PC-9 (cell line): Measurements from ENCODE around the gene UNC5CL. TPM values are rescaled to one million over a fixed set of nuclear protein-coding genes. Genes with fewer than 3 reads are reported as not detected.

Experiments used
- BruUV-seq: library from RNA; stranded (reverse); fragments of 400-500 nt; replicated peaks from 2 replicates; lab custom pipeline; 2021; lab: Mats Ljungman, UMichigan
- CTCF ChIA-PET: fragments of 300-600 bp; sonication (Branson Sonifier 250); formaldehyde crosslinking; loops from one replicate; lab custom pipeline; 2022; ENCODE audit warnings: antibody characterized with exemption; lab: Charles Lee
- POLR2A ChIA-PET: fragments of 300-600 bp; sonication (Branson Sonifier 250); formaldehyde crosslinking; loops from one replicate; lab custom pipeline; 2022; ENCODE audit warnings: antibody characterized with exemption; ENCODE audit not compliant: unreplicated experiment; lab: Charles Lee
- DNase-seq, 2 experiments: peaks; one replicate each; pipeline versions ENCODE4 v3.0.0 to v3.0.0-alpha.2; 2015 to 2022; ENCODE audit warnings: mixed read lengths in 1 of 2
- H2AFZ ChIP-seq: fragments of 200-600 bp; sonication (generic); 2 replicates; pipeline ENCODE4 v1.8.1; 2017; ENCODE audit warnings: antibody characterized with exemption
- H3F3A ChIP-seq: fragments of 200-600 bp; sonication (generic); 2 replicates; pipeline ENCODE4 v1.8.1; 2017; ENCODE audit warnings: antibody characterized with exemption, mild to moderate bottlenecking, low read depth; ENCODE audit not compliant: insufficient read depth
- H3K27ac ChIP-seq: fragments of 200-600 bp; sonication (generic); 2 replicates; pipeline ENCODE4 v1.6.1; 2016; ENCODE audit warnings: mixed run types
- H3K27me3 ChIP-seq: fragments of 200-600 bp; sonication (generic); 2 replicates; pipeline ENCODE4 v1.6.1; 2016; ENCODE audit warnings: low read depth, mixed run types; ENCODE audit not compliant: insufficient read depth
- H3K36me3 ChIP-seq: fragments of 200-600 bp; sonication (generic); 2 replicates; pipeline ENCODE4 v1.6.1; 2016; ENCODE audit warnings: low read depth, mixed run types
- H3K4me1 ChIP-seq: fragments of 200-600 bp; sonication (generic); replicated peaks from 2 replicates; pipeline ENCODE4 v1.6.1; 2016; ENCODE audit warnings: mixed run types; ENCODE audit not compliant: insufficient read depth
- H3K4me2 ChIP-seq: fragments of 200-600 bp; sonication (generic); 2 replicates; pipeline ENCODE4 v1.6.1; 2017; ENCODE audit warnings: mixed run types
- H3K4me3 ChIP-seq: fragments of 200-600 bp; sonication (generic); 2 replicates; pipeline ENCODE4 v1.6.1; 2016; ENCODE audit warnings: mixed run types
- H3K79me2 ChIP-seq: fragments of 200-600 bp; sonication (generic); 2 replicates; pipeline ENCODE4 v1.6.1; 2017; ENCODE audit warnings: low read depth, mixed run types
- H3K9me2 ChIP-seq: fragments of 200-600 bp; sonication (generic); 2 replicates; pipeline ENCODE4 v1.8.1; 2017; ENCODE audit warnings: mild to moderate bottlenecking; ENCODE audit not compliant: insufficient read depth
- H3K9me3 ChIP-seq: fragments of 200-600 bp; sonication (generic); 2 replicates; pipeline ENCODE4 v1.8.1; 2016; ENCODE audit warnings: low read depth; ENCODE audit not compliant: insufficient read depth
- H4K20me1 ChIP-seq: fragments of 200-600 bp; sonication (generic); 2 replicates; pipeline ENCODE4 v1.8.1; 2017; ENCODE audit not compliant: insufficient read depth
- EZH2 ChIP-seq: fragments of 200-600 bp; sonication (generic); IDR thresholded peaks from 2 replicates; pipeline ENCODE4 v1.8.0; 2017; ENCODE audit warnings: antibody characterized with exemption, low read depth
- intact Hi-C: fragments of 100-400 bp; cut with micrococcal nuclease; formaldehyde crosslinking; loops from one replicate; pipeline ENCODE4 v1.10.0; 2022; ENCODE audit not compliant: unreplicated experiment
- total RNA-seq: library from RNA; stranded (reverse); gene quantifications from 2 replicates; pipeline ENCODE4 v1.2.3, GENCODE V29; 2021
- TF ChIP-seq, protein P1 (sequence below): fragments of 200-600 bp; sonication (generic); conservative IDR thresholded peaks from 2 replicates; pipeline ENCODE4 v1.6.1; 2017; ENCODE audit warnings: mixed run types, antibody characterized with exemption, mild to moderate bottlenecking, moderate library complexity

The UNC5CL gene
- total RNA-seq, 1 experiment from 2014 or later: 1.7 TPM

GRCh38 chr6:40990301-40990700 lies 48.7 kb downstream of the UNC5CL start:
- DNase-seq: no peak
- Histone ChIP-seq H4K20me1 (no peaks in the 10 kb centered on the region), H3K9me2 (no peaks in the 10 kb centered on the region), H3K4me3 (no peak overlapping the region), H3K4me1 (no peaks in the 10 kb centered on the region), H3K27ac (no peak overlapping the region), H3F3A (no peaks in the 10 kb centered on the region), H3K36me3 (no peaks in the 10 kb centered on the region), H3K4me2 (no peak overlapping the region), H3K9me3 (no peaks in the 10 kb centered on the region), H3K79me2 (no peaks in the 10 kb centered on the region), H3K27me3 (peaks cover 16% of the 10 kb centered on the region; the same call in 1 of the 2 replicates), H2AFZ (no peak overlapping the region)
- POLR2A ChIA-PET: no interaction called here
- intact Hi-C loops: no loop called here
- BruUV-seq: no TSS peak
- no peak for TF ChIP-seq EZH2
- TF ChIP-seq, protein P1, sequence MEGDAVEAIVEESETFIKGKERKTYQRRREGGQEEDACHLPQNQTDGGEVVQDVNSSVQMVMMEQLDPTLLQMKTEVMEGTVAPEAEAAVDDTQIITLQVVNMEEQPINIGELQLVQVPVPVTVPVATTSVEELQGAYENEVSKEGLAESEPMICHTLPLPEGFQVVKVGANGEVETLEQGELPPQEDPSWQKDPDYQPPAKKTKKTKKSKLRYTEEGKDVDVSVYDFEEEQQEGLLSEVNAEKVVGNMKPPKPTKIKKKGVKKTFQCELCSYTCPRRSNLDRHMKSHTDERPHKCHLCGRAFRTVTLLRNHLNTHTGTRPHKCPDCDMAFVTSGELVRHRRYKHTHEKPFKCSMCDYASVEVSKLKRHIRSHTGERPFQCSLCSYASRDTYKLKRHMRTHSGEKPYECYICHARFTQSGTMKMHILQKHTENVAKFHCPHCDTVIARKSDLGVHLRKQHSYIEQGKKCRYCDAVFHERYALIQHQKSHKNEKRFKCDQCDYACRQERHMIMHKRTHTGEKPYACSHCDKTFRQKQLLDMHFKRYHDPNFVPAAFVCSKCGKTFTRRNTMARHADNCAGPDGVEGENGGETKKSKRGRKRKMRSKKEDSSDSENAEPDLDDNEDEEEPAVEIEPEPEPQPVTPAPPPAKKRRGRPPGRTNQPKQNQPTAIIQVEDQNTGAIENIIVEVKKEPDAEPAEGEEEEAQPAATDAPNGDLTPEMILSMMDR: no peak
- CTCF ChIA-PET: no interaction called here

GRCh38 chr6:40989204-40990169 lies 49.5 kb downstream of the UNC5CL start:
- CTCF ChIA-PET: no interaction called here

DNA sequence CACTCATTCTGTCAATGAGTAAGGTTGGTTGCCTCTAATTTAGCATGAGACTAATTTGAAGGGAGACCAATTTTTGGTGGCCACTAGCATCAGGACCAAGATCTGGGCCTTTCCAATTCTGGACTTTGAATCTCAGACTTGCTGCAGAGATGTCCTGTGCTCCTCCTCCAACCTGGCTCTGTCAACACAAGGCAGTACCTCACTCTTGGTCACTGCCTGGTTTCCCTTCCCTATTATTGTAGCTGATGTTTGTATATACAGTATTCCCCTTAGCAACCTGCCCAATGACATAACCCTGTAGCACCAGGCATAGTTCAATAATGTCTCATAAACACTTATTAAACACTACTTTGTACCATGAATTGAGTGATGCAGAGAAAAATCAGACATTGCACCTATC lies 50.4 kb downstream of the UNC5CL start:
- H3K36me3 ChIP-seq: no peaks in the 10 kb centered on the region
- H3K4me2 ChIP-seq: no peak overlapping the region
- H3K27me3 ChIP-seq: peaks cover 16% of the 10 kb centered on the region; the same call in 1 of the 2 replicates
- H3K27ac ChIP-seq: no peak overlapping the region
- no peaks in the 10 kb centered on the region for H3K9me3 ChIP-seq
- no peaks in the 10 kb centered on the region for H3K4me1 ChIP-seq
- H3F3A ChIP-seq: no peaks in the 10 kb centered on the region
- ChIA-PET CTCF (no interaction called here), POLR2A (no interaction called here)
- H3K79me2 ChIP-seq: no peaks in the 10 kb centered on the region
- no peaks in the 10 kb centered on the region for H4K20me1 ChIP-seq
- no peak for TF ChIP-seq EZH2
- TF ChIP-seq, protein P1: no peak
- H3K9me2 ChIP-seq: no peaks in the 10 kb centered on the region; the same call in 1 of the 2 replicates
- no peak for DNase-seq
- intact Hi-C loops: no loop called here
- no TSS peak for BruUV-seq
- no peak overlapping the region for H2AFZ ChIP-seq
- no peak overlapping the region for H3K4me3 ChIP-seq

More at GRCh38 chr6:40989204-40990169, 49.5 kb downstream of the UNC5CL start:
- no peaks in the 10 kb centered on the region for H3K79me2 ChIP-seq
- H3K9me2 ChIP-seq: no peaks in the 10 kb centered on the region; the same call in 1 of the 2 replicates
- POLR2A ChIA-PET: no interaction called here
- no peak overlapping the region for H3K4me2 ChIP-seq
- H3K4me1 ChIP-seq: no peaks in the 10 kb centered on the region
- peaks cover 16% of the 10 kb centered on the region; the same call in 1 of the 2 replicates for H3K27me3 ChIP-seq
- H3K36me3 ChIP-seq: no peaks in the 10 kb centered on the region
- TF ChIP-seq, protein P1: no peak
- TF ChIP-seq EZH2: no peak
- no peaks in the 10 kb centered on the region for H3F3A ChIP-seq
- BruUV-seq: no TSS peak
- no peak overlapping the region for H3K4me3 ChIP-seq
- H3K9me3 ChIP-seq: no peaks in the 10 kb centered on the region
- no peak for DNase-seq
- H2AFZ ChIP-seq: no peak overlapping the region
- intact Hi-C loops: no loop called here
- H3K27ac ChIP-seq: no peak overlapping the region
- no peaks in the 10 kb centered on the region for H4K20me1 ChIP-seq
